Measurements from ENCODE around the gene SOX14. TPM values are rescaled to one million over a fixed set of nuclear protein-coding genes. Genes with fewer than 3 reads are reported as not detected.

SOX14 gene
- total RNA-seq, 1 donor from 2014 or later = 0.29 TPM

GRCh38 chr3:137762674-137763593 is 1.2 kb upstream of the SOX14 start:
- H3K4me3 Mint-ChIP-seq = peak overlapping the region; percentile 84
- peaks cover 7% of the 10 kb centered on the region for H3K4me1 Mint-ChIP-seq (ENCODE audit: unreplicated experiment)
- H3K27me3 Mint-ChIP-seq = peaks cover 98% of the 10 kb centered on the region
- DNase-seq (ENCODE audit: extremely low spot score, unreplicated experiment) = no peak
- no peaks in the 10 kb centered on the region for H3K9me3 Mint-ChIP-seq
- TF ChIP-seq CTCF (conservative IDR thresholded peaks at IDR 0.05) = no peak
- H3K27ac Mint-ChIP-seq = no peak overlapping the region
- H3K36me3 Mint-ChIP-seq = no peaks in the 10 kb centered on the region

GRCh38 chr3:137763594-137763938 is 549 bp upstream of the SOX14 start:
- DNase-seq (ENCODE audit: extremely low spot score, unreplicated experiment) = no peak
- TF ChIP-seq CTCF (conservative IDR thresholded peaks at IDR 0.05) = no peak
- H3K27ac Mint-ChIP-seq = peak overlapping the region; percentile 51
- H3K27me3 Mint-ChIP-seq = peaks cover 98% of the 10 kb centered on the region
- H3K4me3 Mint-ChIP-seq = peak overlapping the region; percentile 84
- H3K36me3 Mint-ChIP-seq = no peaks in the 10 kb centered on the region
- peaks cover 7% of the 10 kb centered on the region for H3K4me1 Mint-ChIP-seq (ENCODE audit: unreplicated experiment)
- no peaks in the 10 kb centered on the region for H3K9me3 Mint-ChIP-seq

- DNase-seq (ENCODE audit: extremely low spot score, unreplicated experiment) = no peak
- Mint-ChIP-seq H3K36me3 (no peaks in the 10 kb centered on the region), H3K4me1 (ENCODE audit: unreplicated experiment) (peaks cover 7% of the 10 kb centered on the region), H3K27me3 (peaks cover 99% of the 10 kb centered on the region), H3K27ac (no peak overlapping the region), H3K4me3 (no peak overlapping the region), H3K9me3 (no peaks in the 10 kb centered on the region)
- no peak for TF ChIP-seq CTCF (conservative IDR thresholded peaks at IDR 0.05)
Measured at GRCh38 chr3:137764563-137765309, 621 bp downstream of the SOX14 start.

- no peak overlapping the region for H3K27ac Mint-ChIP-seq
- H3K27me3 Mint-ChIP-seq = peaks cover 99% of the 10 kb centered on the region
- peak overlapping the region; percentile 62 for H3K4me3 Mint-ChIP-seq
- TF ChIP-seq CTCF (conservative IDR thresholded peaks at IDR 0.05) = no peak
- peaks cover 7% of the 10 kb centered on the region for H3K4me1 Mint-ChIP-seq (ENCODE audit: unreplicated experiment)
- H3K36me3 Mint-ChIP-seq = no peaks in the 10 kb centered on the region
- DNase-seq (ENCODE audit: extremely low spot score, unreplicated experiment) = no peak
- no peaks in the 10 kb centered on the region for H3K9me3 Mint-ChIP-seq
Measured at GRCh38 chr3:137765310-137766033, 1.4 kb downstream of the SOX14 start.

GRCh38 chr3:137766041-137766875 is 2.1 kb downstream of the SOX14 start:
- Mint-ChIP-seq H3K36me3 (no peaks in the 10 kb centered on the region), H3K4me3 (peak overlapping the region; percentile 62), H3K27ac (no peak overlapping the region), H3K4me1 (ENCODE audit: unreplicated experiment) (peaks cover 7% of the 10 kb centered on the region), H3K9me3 (no peaks in the 10 kb centered on the region), H3K27me3 (peaks cover 98% of the 10 kb centered on the region)
- TF ChIP-seq CTCF (conservative IDR thresholded peaks at IDR 0.05) = no peak
- no peak for DNase-seq (ENCODE audit: extremely low spot score, unreplicated experiment)

Data from type B pancreatic cell (in vitro differentiated cells).